ENCODE measurements around the gene WDR91. TPM values are rescaled to one million over a fixed set of nuclear protein-coding genes. Genes with fewer than 3 reads are reported as not detected.
"Not testable (repeated sequence)": the region's sequence is repeated elsewhere in the genome, so short reads cannot be mapped to it uniquely, and the experiment has no call there.

WDR91 gene
- total and polyA plus RNA-seq, 2 donors (not counting 1 experiment from before 2014, with no cell fraction given), result 26.7 to 40.7 TPM

DNA sequence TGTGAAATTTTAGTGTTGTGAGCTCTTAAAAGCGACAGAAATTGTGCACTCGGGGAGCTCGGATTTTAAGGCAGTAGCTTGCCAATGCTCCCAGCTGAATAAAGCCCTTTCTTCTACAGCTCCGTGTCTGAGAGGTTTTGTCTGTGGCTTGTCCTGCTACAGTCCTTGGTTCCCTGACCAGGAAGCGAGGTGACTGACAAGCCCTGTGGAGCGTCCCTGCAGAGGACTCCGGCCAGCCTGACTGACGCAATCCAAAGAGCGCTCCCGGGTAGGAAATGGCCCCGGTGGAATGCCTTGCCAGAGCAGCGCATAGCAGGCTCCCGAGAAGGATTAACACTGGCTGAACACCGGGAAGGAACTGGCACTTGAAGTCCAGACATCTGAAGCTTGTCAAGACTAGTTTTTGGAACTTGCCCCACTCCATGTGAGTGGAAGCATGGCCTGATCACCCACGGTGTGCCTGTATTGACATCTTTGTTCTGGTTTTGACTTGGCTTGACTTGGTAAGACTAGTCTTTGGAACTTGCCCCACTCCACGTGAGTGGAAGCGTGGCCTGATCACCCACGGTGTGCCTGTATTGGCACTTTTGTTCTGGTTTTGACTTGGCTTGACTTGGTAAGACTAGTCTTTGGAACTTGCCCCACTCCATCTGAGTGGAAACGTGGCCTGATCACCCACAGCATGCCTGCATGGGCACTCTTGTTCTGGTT lies 39.6 kb downstream of the WDR91 start:
- not testable (repeated sequence) for ATAC-seq (ENCODE audit: low read depth); H3K27me3 ChIP-seq (replicated peaks in 1 of 4; ENCODE audit: control extremely low read depth in 1 of 4, control insufficient read depth in 3 of 4, insufficient read depth in 4 of 4, low read length in 3 of 4); H4K20me1 ChIP-seq (ENCODE audit: control insufficient read depth, insufficient read depth, low read length, poor library complexity, severe bottlenecking); H3K27me3 Mint-ChIP-seq; H3K9me3 Mint-ChIP-seq (ENCODE audit: insufficient read depth); H3K4me3 ChIP-seq (ENCODE audit: control extremely low read depth in 1 of 5, extremely low read depth in 1 of 5, insufficient read depth in 1 of 5, low read depth in 2 of 5, low read length in 4 of 5); H3K9me3 ChIP-seq (ENCODE audit: control extremely low read depth in 1 of 3, control insufficient read depth in 2 of 3, insufficient read depth in 1 of 3, low read length in 2 of 3)
- Histone ChIP-seq H3K9ac (ENCODE audit: low read length) (peak overlapping the region; percentile 4), H3K4me1 (ENCODE audit: control insufficient read depth in 2 of 2, insufficient read depth in 2 of 2, low read length in 2 of 2) (peaks cover 22 to 42% of the 10 kb centered on the region in 2 donors), H3K27ac (ENCODE audit: low read length in 2 of 2) (peak overlapping the region; percentile 96 to 97), H3K36me3 (replicated peaks in 1 of 2; ENCODE audit: control extremely low read depth in 1 of 2, control insufficient read depth in 1 of 2, extremely low read depth in 1 of 2, insufficient read depth in 2 of 2, low read length in 1 of 2) (peaks cover 0 to 20% of the 10 kb centered on the region in 2 experiments), H3K4me2 (replicated peaks; ENCODE audit: low read depth, low read length, poor library complexity, severe bottlenecking) (peak overlapping the region; percentile 81), H3K79me2 (ENCODE audit: control insufficient read depth, insufficient read depth, low read length) (peaks cover 12% of the 10 kb centered on the region), H2AFZ (ENCODE audit: insufficient read depth, low read depth, low read length, poor library complexity, severe bottlenecking) (peak overlapping the region; percentile 79)
- DNase-seq, result peak; percentile 39
- CTCF ChIA-PET, result interaction anchor here (0.7 to 8.1 kb wide), 15 partner anchors 9 to 739 kb away, joined by 3 to 80 read pairs (median 6); partner anchors contain the start of genes AGBL3 and TMEM140
- 83% methylated on average over 16 of the region's 19 CpGs for WGBS (ENCODE audit: insufficient coverage)
- POLR2A ChIA-PET, result interaction anchor here (0.7 to 3.8 kb wide), 7 partner anchors 20 to 526 kb away, joined by 3 to 38 read pairs (median 9); partner anchors contain the start of genes AGBL3, BPGM, TMEM140 and WDR91
- intact Hi-C loops (cut with micrococcal nuclease), result loop anchor here (2.0 to 5.0 kb wide), 2 partner anchors 539 to 713 kb away; partner anchors contain the start of gene AKR1B1
- Mint-ChIP-seq H3K4me1 (peaks cover 50% of the 10 kb centered on the region), H3K4me3 (peak overlapping the region; percentile 87), H3K27ac (peak overlapping the region; percentile 93)

DNA sequence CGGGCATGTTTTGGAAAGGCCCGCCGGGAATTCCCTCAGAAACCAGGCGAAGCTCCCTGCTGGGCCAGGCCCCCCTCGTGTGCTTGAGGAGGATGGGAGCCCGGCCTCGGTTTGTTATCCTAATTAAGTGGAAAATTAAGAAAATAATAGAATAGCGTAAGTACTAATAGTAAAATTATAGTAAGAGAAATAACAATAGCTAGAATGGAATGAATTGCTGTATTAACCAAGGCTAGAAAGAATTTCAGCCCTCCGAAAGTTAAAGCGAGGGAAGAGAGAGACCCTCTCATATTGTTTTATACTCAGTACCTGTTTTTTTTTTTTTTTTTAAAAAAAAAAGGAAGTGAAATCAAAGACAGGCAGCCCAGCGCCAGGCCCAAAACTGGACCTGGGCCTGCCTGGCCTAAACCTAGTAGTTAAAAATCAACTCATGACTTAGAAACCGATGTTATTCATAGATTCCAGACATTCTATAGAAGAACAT lies 40.3 kb downstream of the WDR91 start:
- Histone ChIP-seq H3K4me3 (ENCODE audit: control extremely low read depth in 1 of 5, extremely low read depth in 1 of 5, insufficient read depth in 1 of 5, low read depth in 2 of 5, low read length in 4 of 5) (peak overlapping the region; percentile 72 to 93 (median 83)), H3K4me1 (ENCODE audit: control insufficient read depth in 2 of 2, insufficient read depth in 2 of 2, low read length in 2 of 2) (peaks cover 22 to 42% of the 10 kb centered on the region in 2 donors), H3K79me2 (ENCODE audit: control insufficient read depth, insufficient read depth, low read length) (peaks cover 12% of the 10 kb centered on the region), H3K4me2 (replicated peaks; ENCODE audit: low read depth, low read length, poor library complexity, severe bottlenecking) (peak overlapping the region; percentile 81), H3K27ac (ENCODE audit: low read length in 2 of 2) (peak overlapping the region; percentile 96 to 97), H2AFZ (ENCODE audit: insufficient read depth, low read depth, low read length, poor library complexity, severe bottlenecking) (peak overlapping the region; percentile 79), H3K36me3 (replicated peaks in 1 of 2; ENCODE audit: control extremely low read depth in 1 of 2, control insufficient read depth in 1 of 2, extremely low read depth in 1 of 2, insufficient read depth in 2 of 2, low read length in 1 of 2) (peaks cover 0 to 27% of the 10 kb centered on the region in 2 experiments), H3K9ac (ENCODE audit: low read length) (peak overlapping the region; percentile 89)
- not testable (repeated sequence) for H3K9me3 Mint-ChIP-seq (ENCODE audit: insufficient read depth); DNase-seq; H4K20me1 ChIP-seq (ENCODE audit: control insufficient read depth, insufficient read depth, low read length, poor library complexity, severe bottlenecking); H3K9me3 ChIP-seq (ENCODE audit: control extremely low read depth in 1 of 3, control insufficient read depth in 2 of 3, insufficient read depth in 1 of 3, low read length in 2 of 3); H3K27me3 ChIP-seq (replicated peaks in 1 of 4; ENCODE audit: control extremely low read depth in 1 of 4, control insufficient read depth in 3 of 4, insufficient read depth in 4 of 4, low read length in 3 of 4); H3K27me3 Mint-ChIP-seq
- Mint-ChIP-seq H3K27ac (peak overlapping the region; percentile 93), H3K4me1 (peaks cover 57% of the 10 kb centered on the region), H3K4me3 (peak overlapping the region; percentile 87)
- intact Hi-C loops (cut with micrococcal nuclease), result loop anchor here (1.0 to 5.0 kb wide), 7 partner anchors 10 to 712 kb away; partner anchors contain the start of genes AGBL3, AKR1B1, BPGM and TMEM140
- ChIA-PET CTCF (interaction anchor here (0.6 to 8.1 kb wide), 18 partner anchors 8 to 738 kb away, joined by 3 to 80 read pairs (median 6); partner anchors contain the start of genes AGBL3 and TMEM140), POLR2A (interaction anchor here (0.7 to 3.8 kb wide), 12 partner anchors 7 to 525 kb away, joined by 3 to 38 read pairs (median 8); partner anchors contain the start of genes AGBL3, BPGM, TMEM140 and WDR91)
- TF ChIP-seq, protein P1, sequence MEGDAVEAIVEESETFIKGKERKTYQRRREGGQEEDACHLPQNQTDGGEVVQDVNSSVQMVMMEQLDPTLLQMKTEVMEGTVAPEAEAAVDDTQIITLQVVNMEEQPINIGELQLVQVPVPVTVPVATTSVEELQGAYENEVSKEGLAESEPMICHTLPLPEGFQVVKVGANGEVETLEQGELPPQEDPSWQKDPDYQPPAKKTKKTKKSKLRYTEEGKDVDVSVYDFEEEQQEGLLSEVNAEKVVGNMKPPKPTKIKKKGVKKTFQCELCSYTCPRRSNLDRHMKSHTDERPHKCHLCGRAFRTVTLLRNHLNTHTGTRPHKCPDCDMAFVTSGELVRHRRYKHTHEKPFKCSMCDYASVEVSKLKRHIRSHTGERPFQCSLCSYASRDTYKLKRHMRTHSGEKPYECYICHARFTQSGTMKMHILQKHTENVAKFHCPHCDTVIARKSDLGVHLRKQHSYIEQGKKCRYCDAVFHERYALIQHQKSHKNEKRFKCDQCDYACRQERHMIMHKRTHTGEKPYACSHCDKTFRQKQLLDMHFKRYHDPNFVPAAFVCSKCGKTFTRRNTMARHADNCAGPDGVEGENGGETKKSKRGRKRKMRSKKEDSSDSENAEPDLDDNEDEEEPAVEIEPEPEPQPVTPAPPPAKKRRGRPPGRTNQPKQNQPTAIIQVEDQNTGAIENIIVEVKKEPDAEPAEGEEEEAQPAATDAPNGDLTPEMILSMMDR (IDR thresholded peaks at IDR 0.05), result peak; percentile 38
- ATAC-seq (ENCODE audit: low read depth), result peak; percentile 24
- 0% methylated on average over 4 of the region's 12 CpGs for WGBS (ENCODE audit: insufficient coverage)
